ENCODE measurements around the gene GFPT1.

Gene GFPT1

GRCh38 chr2:69390471-69390870 is 3.4 kb upstream of the GFPT1 start:
- TF ChIP-seq CTCF (IDR thresholded peaks at IDR 0.05; ENCODE audit: extremely low read depth, missing control alignments): no peak
- DNase-seq (ENCODE audit: low spot score): no peak

- TF ChIP-seq CTCF (IDR thresholded peaks at IDR 0.05; ENCODE audit: extremely low read depth, missing control alignments): no peak
- no peak for DNase-seq (ENCODE audit: low spot score)
Observed at GRCh38 chr2:69390001-69390400, 3.0 kb upstream of the GFPT1 start.

- no peak for TF ChIP-seq CTCF (IDR thresholded peaks at IDR 0.05; ENCODE audit: extremely low read depth, missing control alignments)
- DNase-seq (ENCODE audit: low spot score): no peak
Observed at GRCh38 chr2:69389271-69389670, 2.2 kb upstream of the GFPT1 start.

GRCh38 chr2:69387770-69388481 is 899 bp upstream of the GFPT1 start:
- no peak for TF ChIP-seq CTCF (IDR thresholded peaks at IDR 0.05; ENCODE audit: extremely low read depth, missing control alignments)
- no peak for DNase-seq (ENCODE audit: low spot score)

GRCh38 chr2:69386360-69386759 is 667 bp downstream of the GFPT1 start:
- DNase-seq (ENCODE audit: low spot score): no peak
- no peak for TF ChIP-seq CTCF (IDR thresholded peaks at IDR 0.05; ENCODE audit: extremely low read depth, missing control alignments)

DNA sequence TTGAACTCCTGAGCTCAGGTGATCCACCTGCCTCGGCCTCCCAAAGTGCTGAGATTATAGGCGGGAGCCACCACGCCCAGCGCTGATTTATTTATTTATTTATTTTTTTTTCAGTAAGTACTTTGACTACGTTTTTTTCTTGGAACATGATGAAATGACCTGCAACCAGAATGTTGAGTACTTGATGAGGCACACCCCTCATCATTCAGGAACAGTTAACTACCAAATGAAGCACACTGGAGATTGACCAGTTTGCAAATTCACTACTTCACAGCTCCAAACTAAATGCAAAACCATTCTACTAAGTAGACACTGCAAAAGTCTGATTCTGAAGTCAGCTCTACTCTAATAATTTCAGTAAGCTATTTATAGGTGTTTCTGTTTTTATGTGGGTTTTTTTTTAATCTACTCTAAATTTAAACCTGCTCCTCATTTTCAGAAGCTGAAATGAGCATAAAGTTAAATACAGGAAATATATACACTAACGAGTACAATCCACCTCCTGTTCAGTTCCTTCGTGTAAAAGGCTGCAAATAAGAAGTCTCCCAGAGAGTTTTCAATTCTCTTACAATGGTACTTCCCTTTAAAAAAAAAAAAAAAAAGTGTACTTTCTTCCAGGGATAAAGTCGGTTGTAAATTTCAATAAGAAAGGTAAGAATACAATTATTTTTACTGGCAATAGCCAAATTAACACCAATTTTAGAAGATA is 1.4 kb downstream of the GFPT1 start:
- DNase-seq (ENCODE audit: low spot score): no peak
- TF ChIP-seq CTCF (IDR thresholded peaks at IDR 0.05; ENCODE audit: extremely low read depth, missing control alignments): no peak

DNA sequence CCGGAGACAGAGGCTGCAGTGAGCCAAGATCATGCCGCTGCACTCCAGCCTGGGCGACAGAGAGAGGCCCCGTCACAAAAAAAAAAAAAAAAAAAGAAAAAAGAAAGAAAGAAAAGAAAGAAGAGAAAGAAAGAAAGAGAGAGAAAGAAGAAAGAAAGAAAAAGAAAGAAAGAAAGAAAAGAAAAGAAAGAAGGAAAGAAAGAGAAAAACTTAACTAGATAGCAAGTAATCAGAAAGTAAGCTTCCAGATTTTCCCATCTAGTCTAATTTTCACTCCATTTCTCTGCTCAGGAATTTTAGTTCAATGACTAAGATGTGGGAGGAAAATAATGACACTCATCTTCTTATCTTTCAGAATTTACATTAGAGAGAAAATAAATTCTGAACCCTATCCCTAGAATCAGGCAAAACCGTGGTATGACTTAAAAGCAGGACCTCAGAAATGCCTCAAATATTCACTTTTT is 2.4 kb downstream of the GFPT1 start:
- DNase-seq (ENCODE audit: low spot score): no peak
- no peak for TF ChIP-seq CTCF (IDR thresholded peaks at IDR 0.05; ENCODE audit: extremely low read depth, missing control alignments)

Data from GM20000 (cell line).